OCI-LY7 (cell line): ENCODE data around the gene UPF3A. TPM values are rescaled to one million over a fixed set of nuclear protein-coding genes. Genes with fewer than 3 reads are reported as not detected.
"Not testable (repeated sequence)": the region's sequence is repeated elsewhere in the genome, so short reads cannot be mapped to it uniquely, and the experiment has no call there.

Source experiments
- BruUV-seq: library from RNA; stranded (reverse); fragments of 400-500 nt; replicated peaks from 2 replicates; lab custom pipeline; 2021; lab: Mats Ljungman, UMichigan
- CTCF ChIA-PET: fragments of 300-600 bp; sonication (Branson Sonifier 250); formaldehyde crosslinking; loops from one replicate; lab custom pipeline; 2022; ENCODE audit warnings: antibody characterized with exemption; ENCODE audit not compliant: unreplicated experiment; lab: Charles Lee
- POLR2A ChIA-PET: fragments of 300-600 bp; sonication (Branson Sonifier 250); formaldehyde crosslinking; loops from one replicate; lab custom pipeline; 2022; ENCODE audit warnings: antibody characterized with exemption; lab: Charles Lee
- DNase-seq: peaks from one replicate; pipeline ENCODE4 v3.0.0-alpha.2; 2015; ENCODE audit warnings: low spot score
- H2AFZ ChIP-seq: fragments of 200-600 bp; sonication (generic), shearing (Covaris generic); 2 replicates; pipeline ENCODE4 v1.6.1; 2014; ENCODE audit warnings: mild to moderate bottlenecking, antibody characterized with exemption, low read length, moderate library complexity
- H3K27ac ChIP-seq: fragments of 200-600 bp; sonication (generic); 2 replicates; pipeline ENCODE4 v1.5.1; 2014; ENCODE audit warnings: mixed run types, low read depth, mild to moderate bottlenecking, moderate library complexity, low read length, inconsistent platforms; ENCODE audit not compliant: poor library complexity, severe bottlenecking
- H3K36me3 ChIP-seq: fragments of 200-600 bp; sonication (generic); 2 replicates; pipeline ENCODE4 v1.6.1; 2014; ENCODE audit warnings: mild to moderate bottlenecking, antibody characterized with exemption, low read length, moderate library complexity, mixed read lengths; ENCODE audit not compliant: insufficient read depth
- H3K4me1 ChIP-seq: fragments of 200-600 bp; sonication (generic); 2 replicates; pipeline ENCODE4 v1.5.1; 2014; ENCODE audit warnings: mild to moderate bottlenecking, low read length; ENCODE audit not compliant: insufficient read depth, poor library complexity, severe bottlenecking
- H3K4me2 ChIP-seq: fragments of 200-600 bp; sonication (generic); 2 replicates; pipeline ENCODE4 v1.6.1; 2014; ENCODE audit warnings: mild to moderate bottlenecking, low read length
- H3K4me3 ChIP-seq: fragments of 200-600 bp; sonication (generic); 2 replicates; pipeline ENCODE4 v1.5.1; 2014; ENCODE audit warnings: mild to moderate bottlenecking, low read depth, low read length; ENCODE audit not compliant: poor library complexity, severe bottlenecking
- H3K79me2 ChIP-seq: fragments of 200-600 bp; sonication (generic); 2 replicates; pipeline ENCODE4 v1.6.1; 2016; ENCODE audit warnings: low read depth, mild to moderate bottlenecking, low read length, moderate library complexity, mixed read lengths; ENCODE audit not compliant: insufficient read depth
- H3K9me2 ChIP-seq: fragments of 200-600 bp; sonication (generic); 2 replicates; pipeline ENCODE4 v1.6.1; 2016; ENCODE audit warnings: mild to moderate bottlenecking, low read length, mixed read lengths; ENCODE audit not compliant: insufficient read depth
- H3K9me3 ChIP-seq: fragments of 200-600 bp; sonication (generic); 2 replicates; pipeline ENCODE4 v1.6.1; 2014; ENCODE audit warnings: mild to moderate bottlenecking, mixed run types, low read length, mixed read lengths
- H4K20me1 ChIP-seq: fragments of 200-600 bp; sonication (generic); 2 replicates; pipeline ENCODE4 v1.6.1; 2014; ENCODE audit warnings: mild to moderate bottlenecking, antibody characterized with exemption, low read length, moderate library complexity, mixed read lengths; ENCODE audit not compliant: insufficient read depth
- intact Hi-C: fragments of 100-400 bp; cut with micrococcal nuclease; formaldehyde crosslinking; loops from one replicate; pipeline ENCODE4 v1.10.0; 2022; ENCODE audit not compliant: unreplicated experiment
- microRNA-seq: library from miRNA; unstranded; fragments of <30 nt; microRNA quantifications from one replicate; pipeline ENCODE4 v1.2.0, GENCODE V29; 2022; ENCODE audit warnings: borderline replicate concordance
- small RNA-seq: library from RNA; depleted of rRNA; stranded (forward); fragments of <200 nt; gene quantifications from one replicate; pipeline ENCODE3, GENCODE V24; 2014
- total RNA-seq, 2 experiments: library from RNA; depleted of rRNA in 1 of 2; stranded (reverse); fragments of >200 nt in 1 of 2; shearing (Covaris generic) in 1 of 2; gene quantifications; 2 replicates each; pipeline ENCODE4 v1.2.3, GENCODE V29; 2014 to 2022
- TF ChIP-seq, protein P1 (sequence below): fragments of 200-600 bp; sonication (generic); conservative IDR thresholded peaks from 2 replicates; pipeline ENCODE4 v1.5.1; 2014; ENCODE audit warnings: mild to moderate bottlenecking, antibody characterized with exemption, low read length, moderate library complexity, mixed read lengths

Gene UPF3A
- total RNA-seq, 2 experiments from 2014 or later, result 27.8 to 55.4 TPM

DNA sequence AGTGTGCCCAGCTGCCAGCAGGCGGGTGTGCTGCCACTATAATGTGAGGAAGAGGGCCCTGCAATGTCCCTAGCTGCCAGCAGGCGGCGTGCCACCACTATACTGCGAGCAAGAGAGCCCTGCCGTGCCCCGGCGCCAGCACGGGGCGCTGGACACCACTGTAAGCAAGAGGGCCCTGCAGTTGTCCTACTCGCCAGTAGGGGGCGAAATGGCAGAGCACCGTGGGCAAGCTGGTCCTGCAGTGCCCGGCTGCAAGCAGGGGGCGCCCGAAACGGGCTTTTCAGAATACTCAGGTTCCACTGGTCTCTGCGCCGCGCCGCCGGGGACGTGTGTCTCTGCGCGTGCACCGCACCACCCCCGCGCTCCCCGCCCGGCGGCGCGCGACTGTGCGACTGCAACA lies 71.4 kb downstream of the UPF3A start:
- H3K36me3 ChIP-seq, H3K4me3 ChIP-seq, H3K9me3 ChIP-seq, H2AFZ ChIP-seq, H3K79me2 ChIP-seq, BruUV-seq, H3K4me2 ChIP-seq, DNase-seq, H3K9me2 ChIP-seq, H4K20me1 ChIP-seq, intact Hi-C loops, POLR2A ChIA-PET, CTCF ChIA-PET, H3K4me1 ChIP-seq, H3K27ac ChIP-seq: not testable (repeated sequence)
- TF ChIP-seq, protein P1, sequence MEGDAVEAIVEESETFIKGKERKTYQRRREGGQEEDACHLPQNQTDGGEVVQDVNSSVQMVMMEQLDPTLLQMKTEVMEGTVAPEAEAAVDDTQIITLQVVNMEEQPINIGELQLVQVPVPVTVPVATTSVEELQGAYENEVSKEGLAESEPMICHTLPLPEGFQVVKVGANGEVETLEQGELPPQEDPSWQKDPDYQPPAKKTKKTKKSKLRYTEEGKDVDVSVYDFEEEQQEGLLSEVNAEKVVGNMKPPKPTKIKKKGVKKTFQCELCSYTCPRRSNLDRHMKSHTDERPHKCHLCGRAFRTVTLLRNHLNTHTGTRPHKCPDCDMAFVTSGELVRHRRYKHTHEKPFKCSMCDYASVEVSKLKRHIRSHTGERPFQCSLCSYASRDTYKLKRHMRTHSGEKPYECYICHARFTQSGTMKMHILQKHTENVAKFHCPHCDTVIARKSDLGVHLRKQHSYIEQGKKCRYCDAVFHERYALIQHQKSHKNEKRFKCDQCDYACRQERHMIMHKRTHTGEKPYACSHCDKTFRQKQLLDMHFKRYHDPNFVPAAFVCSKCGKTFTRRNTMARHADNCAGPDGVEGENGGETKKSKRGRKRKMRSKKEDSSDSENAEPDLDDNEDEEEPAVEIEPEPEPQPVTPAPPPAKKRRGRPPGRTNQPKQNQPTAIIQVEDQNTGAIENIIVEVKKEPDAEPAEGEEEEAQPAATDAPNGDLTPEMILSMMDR, result peak; percentile 53

GRCh38 chr13:114353382-114353781 lies 72.0 kb downstream of the UPF3A start:
- DNase-seq, H3K4me2 ChIP-seq, H3K27ac ChIP-seq, CTCF ChIA-PET, BruUV-seq, POLR2A ChIA-PET, H2AFZ ChIP-seq, H3K9me2 ChIP-seq, H3K79me2 ChIP-seq, H3K4me3 ChIP-seq, H3K4me1 ChIP-seq, H3K9me3 ChIP-seq, intact Hi-C loops, H3K36me3 ChIP-seq, H4K20me1 ChIP-seq: not testable (repeated sequence)

Small RNA genes lying within 50 kb of the gene (microRNA-seq; reads per million reads assigned to microRNA genes)
- gene MIR4502, result not detected
- gene MIR548AR, result not detected

Small RNA genes lying within 50 kb of the gene (small RNA-seq; reads per million reads assigned to genes)
- gene MIR4502 (not detected), gene MIR548AR (not detected)

Other genes with a start within 250 kb of the UPF3A start
- 3.6 and 4.4 TPM in 2 replicates for gene RASA3, start 149.0 kb upstream of the UPF3A start, total RNA-seq (2014; rRNA removed; shearing (Covaris generic))
- 15.0 and 17.9 TPM in 2 replicates for gene RASA3, start 149.0 kb upstream of the UPF3A start, total RNA-seq (2022)
- gene CFAP97D2, start 102.3 kb upstream of the UPF3A start, total RNA-seq (2014; rRNA removed; shearing (Covaris generic)), result not detected in 2 replicates
- not detected in 2 replicates for gene CFAP97D2, start 102.3 kb upstream of the UPF3A start, total RNA-seq (2022)
- gene CDC16, start 46.7 kb upstream of the UPF3A start, total RNA-seq (2014; rRNA removed; shearing (Covaris generic)), result 21.7 and 23.1 TPM in 2 replicates
- 48.7 and 54.8 TPM in 2 replicates for gene CDC16, start 46.7 kb upstream of the UPF3A start, total RNA-seq (2022)
- gene CHAMP1, start 32.9 kb downstream of the UPF3A start, total RNA-seq (2014; rRNA removed; shearing (Covaris generic)), result 12.4 and 13.6 TPM in 2 replicates
- gene CHAMP1, start 32.9 kb downstream of the UPF3A start, total RNA-seq (2022), result 37.9 and 42.8 TPM in 2 replicates